Duodenal mucosa (tissue), 2 donors: ENCODE measurements around the gene C11orf86.

ENCODE experiments used
- H3K27ac ChIP-seq: one replicate; pipeline ENCODE4 v1.7.0; 2013; ENCODE audit warnings: low read depth, low read length
- H3K27me3 ChIP-seq, 2 donors: one replicate each; pipeline ENCODE4 v1.7.0; 2013; ENCODE audit warnings: low read length in 2 of 2, control low read depth in 1 of 2; ENCODE audit not compliant: insufficient read depth in 2 of 2, control insufficient read depth in 1 of 2
- H3K36me3 ChIP-seq, 2 donors: one replicate each; pipeline ENCODE4 v1.7.0; 2013; ENCODE audit warnings: low read length in 2 of 2, control low read depth in 1 of 2; ENCODE audit not compliant: insufficient read depth in 2 of 2, control insufficient read depth in 1 of 2
- H3K4me1 ChIP-seq, 2 donors: one replicate each; pipeline ENCODE4 v1.7.0; 2013; ENCODE audit warnings: low read length in 2 of 2, control low read depth in 1 of 2; ENCODE audit not compliant: insufficient read depth in 2 of 2, control insufficient read depth in 1 of 2
- H3K4me3 ChIP-seq, 2 donors: one replicate each; pipeline ENCODE4 v1.7.0; 2013; ENCODE audit warnings: low read length in 2 of 2, low read depth in 1 of 2
- H3K9ac ChIP-seq, 2 donors: one replicate each; pipeline ENCODE4 v1.7.0; 2013; ENCODE audit warnings: low read length in 2 of 2, low read depth in 1 of 2
- H3K9me3 ChIP-seq, 2 donors: one replicate each; pipeline ENCODE4 v1.7.0; 2013; ENCODE audit warnings: low read length in 2 of 2, control low read depth in 1 of 2; ENCODE audit not compliant: control insufficient read depth in 1 of 2

Gene C11orf86

DNA sequence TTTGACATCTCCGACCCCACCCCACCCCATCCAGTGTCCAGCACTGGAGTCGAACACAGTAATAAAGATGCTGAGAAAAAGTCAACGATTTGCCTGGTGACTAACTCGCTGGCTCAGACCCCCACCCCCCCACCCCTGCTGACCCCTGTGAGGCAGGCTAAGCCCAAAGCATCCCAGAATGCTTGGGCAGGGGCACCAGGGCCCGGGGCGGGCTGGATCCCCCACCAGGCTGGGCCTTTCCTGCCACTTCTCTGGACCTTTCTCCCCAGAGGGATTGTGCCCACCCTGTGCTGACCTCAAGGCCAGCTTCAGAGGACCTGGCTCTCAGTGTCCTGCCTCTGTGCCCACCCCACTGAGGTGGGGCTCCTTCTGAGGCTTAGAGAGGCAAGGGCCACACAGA lies 1.8 kb downstream of the C11orf86 start:
- Histone ChIP-seq H3K36me3 (no peaks in the 10 kb centered on the region), H3K4me1 (peaks cover under 1 to 6% of the 10 kb centered on the region in 2 donors), H3K9ac (peak overlapping the region in 1 of 2 donors; percentile 20), H3K9me3 (peaks cover 0 to 5% of the 10 kb centered on the region in 2 donors), H3K27ac (no peak overlapping the region), H3K4me3 (peak overlapping the region; percentile 56 to 63), H3K27me3 (no peaks in the 10 kb centered on the region)

DNA sequence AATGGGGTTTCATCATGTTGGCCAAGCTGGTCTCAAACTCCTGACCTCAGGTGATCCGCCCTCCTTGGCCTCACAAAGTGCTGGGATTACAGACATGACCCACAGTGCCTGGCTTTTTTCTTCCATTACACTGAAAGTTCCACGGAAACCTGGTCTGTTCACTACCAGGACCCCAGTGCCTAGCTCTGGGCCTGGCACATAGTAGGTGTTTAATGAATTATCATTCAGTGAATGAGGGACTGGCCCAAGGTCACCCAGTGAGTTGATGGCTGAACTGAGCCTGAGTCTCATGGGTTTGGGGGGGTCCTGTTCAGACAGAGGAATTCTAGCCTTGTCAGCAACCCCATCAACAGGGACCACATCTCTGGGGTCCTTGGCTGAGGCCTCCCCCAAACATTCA lies 3.1 kb downstream of the C11orf86 start:
- Histone ChIP-seq H3K9me3 (peaks cover 0 to 5% of the 10 kb centered on the region in 2 donors), H3K27ac (no peak overlapping the region), H3K27me3 (no peaks in the 10 kb centered on the region), H3K4me1 (peaks cover 7 to 11% of the 10 kb centered on the region in 2 donors), H3K9ac (no peak overlapping the region), H3K36me3 (no peaks in the 10 kb centered on the region), H3K4me3 (no peak overlapping the region)

DNA sequence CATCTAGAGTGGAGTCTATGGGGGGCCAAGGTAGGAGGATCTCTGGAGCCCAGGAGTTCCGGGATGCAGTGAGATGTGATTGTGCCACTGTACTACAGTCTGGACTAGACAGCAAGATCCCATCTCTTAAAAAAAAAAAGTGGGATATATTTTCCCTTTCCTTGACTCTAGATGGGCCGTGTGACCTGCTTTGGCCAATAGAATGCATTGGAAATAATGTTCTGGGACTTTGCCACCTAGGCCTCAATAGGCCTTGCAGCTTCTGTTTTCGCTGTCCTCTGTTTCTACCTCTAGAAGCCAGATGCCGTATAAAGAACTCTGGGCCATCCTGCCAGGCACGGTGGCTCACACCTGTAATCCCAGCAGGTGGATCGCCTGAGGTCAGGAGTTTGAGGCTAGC lies 3.6 kb downstream of the C11orf86 start:
- Histone ChIP-seq H3K27ac (no peak overlapping the region), H3K27me3 (no peaks in the 10 kb centered on the region), H3K9me3 (peaks cover 0 to 5% of the 10 kb centered on the region in 2 donors), H3K4me1 (peaks cover 12 to 16% of the 10 kb centered on the region in 2 donors), H3K4me3 (no peak overlapping the region), H3K9ac (no peak overlapping the region), H3K36me3 (no peaks in the 10 kb centered on the region)

DNA sequence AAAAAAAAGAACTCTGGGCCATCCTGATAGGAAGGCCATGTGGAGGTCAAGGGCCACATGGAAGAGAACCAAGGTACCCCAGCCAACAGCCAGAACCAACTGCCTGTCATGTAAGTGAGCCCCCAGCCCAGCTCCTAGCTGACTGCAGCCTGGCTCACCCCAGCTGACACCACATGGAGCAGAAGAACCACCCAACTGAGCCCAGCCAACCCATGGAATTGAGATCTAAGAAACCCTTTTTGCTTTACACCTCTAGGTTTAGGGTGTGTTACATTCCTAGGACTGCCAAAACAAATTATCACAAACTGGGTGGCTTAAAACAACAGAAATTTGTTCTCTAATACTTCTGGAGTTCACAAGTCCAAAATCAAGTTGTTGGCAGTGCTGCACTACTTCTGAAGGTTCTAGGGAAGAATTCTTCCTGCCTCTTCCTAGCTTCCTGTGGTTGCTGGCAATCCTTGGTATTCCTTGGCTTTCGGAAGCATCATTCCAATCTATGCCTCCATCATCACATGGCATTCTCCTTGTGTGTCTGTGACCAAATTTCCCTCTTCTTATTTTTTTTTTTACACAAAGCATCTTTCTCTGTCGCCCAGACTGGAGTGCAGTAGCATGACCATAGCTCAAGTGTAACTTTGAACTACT lies 4.4 kb downstream of the C11orf86 start:
- Histone ChIP-seq H3K9me3 (peaks cover 0 to 5% of the 10 kb centered on the region in 2 donors), H3K9ac (no peak overlapping the region), H3K4me1 (peaks cover 16 to 21% of the 10 kb centered on the region in 2 donors), H3K36me3 (no peaks in the 10 kb centered on the region), H3K27ac (no peak overlapping the region), H3K27me3 (no peaks in the 10 kb centered on the region), H3K4me3 (no peak overlapping the region)

DNA sequence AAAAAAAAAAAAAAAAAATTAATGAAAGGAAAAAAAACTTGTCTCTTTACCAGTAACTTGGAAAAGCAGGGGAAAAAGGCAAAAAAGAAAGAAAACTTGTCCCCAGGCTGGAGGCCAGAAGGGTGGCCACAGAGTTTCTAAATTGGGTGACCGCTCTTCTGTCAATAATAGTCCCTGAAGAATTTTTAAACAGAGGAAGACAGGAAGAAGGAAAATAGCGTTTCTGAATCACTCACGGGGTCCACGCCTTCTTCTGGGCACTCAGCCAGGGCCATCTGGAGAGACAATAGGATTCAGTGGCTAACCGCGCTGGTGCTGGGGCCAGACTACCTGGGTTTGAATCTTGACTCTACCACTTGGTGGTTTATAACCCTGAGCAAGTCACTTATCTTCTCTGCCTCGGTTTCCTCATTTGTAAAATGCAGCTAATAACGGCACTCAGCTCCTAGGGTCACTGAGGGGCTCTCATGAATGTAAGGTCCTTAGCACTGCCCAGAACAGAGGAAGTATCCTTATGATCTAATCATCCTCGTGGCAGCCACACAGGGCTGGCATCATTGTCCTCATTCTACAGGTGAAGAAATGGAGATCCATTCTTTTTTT lies 7.0 kb downstream of the C11orf86 start:
- H3K27ac ChIP-seq = no peak overlapping the region

DNA sequence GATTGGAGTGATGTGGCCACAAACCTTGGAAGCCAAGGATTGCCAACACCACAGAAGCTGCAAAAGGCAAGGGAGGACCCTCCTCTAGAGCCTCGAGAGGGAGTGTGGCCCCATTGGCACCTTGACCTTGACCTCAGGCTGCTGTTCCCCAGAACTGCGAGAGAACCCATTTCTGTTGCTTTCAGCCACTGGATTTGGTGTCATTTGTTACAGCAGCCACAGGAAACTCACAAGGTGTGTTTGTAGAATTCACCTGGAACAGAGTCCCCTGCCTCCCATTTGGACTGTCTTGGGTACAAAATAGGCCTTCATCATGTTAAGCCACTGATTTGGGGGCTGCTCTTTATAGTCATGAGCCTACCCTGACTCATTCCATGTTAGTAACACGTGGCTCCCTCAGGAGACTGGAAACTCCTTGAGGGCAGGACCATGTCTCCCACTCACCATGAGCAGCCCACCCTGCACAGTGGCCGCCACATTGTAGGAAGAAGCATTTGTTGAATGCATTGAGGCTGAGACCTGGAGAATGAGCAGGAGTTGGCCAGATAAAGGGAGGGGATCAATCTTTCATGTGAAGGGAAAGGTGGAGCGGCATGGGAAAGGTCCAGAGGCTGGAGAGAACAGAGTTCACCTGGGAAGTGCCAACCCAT lies 8.3 kb downstream of the C11orf86 start:
- Histone ChIP-seq H3K9ac (no peak overlapping the region), H3K27ac (no peak overlapping the region), H3K4me3 (peak overlapping the region in 1 of 2 donors; percentile 1), H3K9me3 (peaks cover 0 to 5% of the 10 kb centered on the region in 2 donors), H3K36me3 (no peaks in the 10 kb centered on the region), H3K4me1 (peaks cover 16 to 21% of the 10 kb centered on the region in 2 donors), H3K27me3 (no peaks in the 10 kb centered on the region)

More for the DNA sequence above, 7.0 kb downstream of the C11orf86 start:
- no peaks in the 10 kb centered on the region for H3K27me3 ChIP-seq
- no peaks in the 10 kb centered on the region for H3K36me3 ChIP-seq
- H3K4me3 ChIP-seq = no peak overlapping the region
- peaks cover 0 to 5% of the 10 kb centered on the region in 2 donors for H3K9me3 ChIP-seq
- H3K4me1 ChIP-seq = peaks cover 16 to 21% of the 10 kb centered on the region in 2 donors
- no peak overlapping the region for H3K9ac ChIP-seq

DNA sequence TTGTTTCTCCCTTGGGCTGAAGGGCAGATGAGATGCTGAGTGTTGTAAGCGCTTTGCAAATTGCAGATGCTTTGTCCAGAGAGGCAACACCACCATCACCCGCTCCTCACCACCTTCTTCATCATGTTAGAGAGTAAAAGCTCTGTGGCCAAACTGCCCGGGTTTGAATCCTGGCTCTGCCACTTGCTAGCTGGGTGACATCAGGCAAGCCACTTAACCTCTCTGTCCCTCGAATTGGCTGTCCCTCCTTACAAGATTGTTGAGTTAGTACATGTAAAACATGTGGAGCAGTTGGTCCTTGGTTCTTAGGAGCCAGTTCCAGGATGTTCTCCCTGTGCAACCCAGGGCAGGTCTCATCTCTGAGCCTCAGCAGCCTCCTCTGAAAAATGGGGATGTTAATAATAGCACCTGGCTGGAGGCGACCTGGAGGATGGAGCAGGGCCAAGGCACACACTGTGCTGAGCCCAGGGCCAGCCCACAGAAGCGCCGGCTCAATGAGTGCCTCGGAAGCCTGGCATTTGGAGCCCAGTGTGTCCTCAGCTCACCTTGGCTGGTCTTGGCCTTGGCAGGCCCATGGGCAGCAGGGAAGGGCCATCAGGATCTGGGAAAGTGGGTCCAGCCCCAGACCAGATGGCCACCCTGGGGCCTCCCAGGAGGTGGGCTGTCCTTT lies 10.5 kb downstream of the C11orf86 start:
- no peak overlapping the region for H3K4me3 ChIP-seq
- no peak overlapping the region for H3K9ac ChIP-seq
- H3K27ac ChIP-seq = no peak overlapping the region
- peaks cover 16 to 21% of the 10 kb centered on the region in 2 donors for H3K4me1 ChIP-seq
- no peaks in the 10 kb centered on the region for H3K27me3 ChIP-seq
- H3K36me3 ChIP-seq = no peaks in the 10 kb centered on the region
- no peaks in the 10 kb centered on the region for H3K9me3 ChIP-seq

DNA sequence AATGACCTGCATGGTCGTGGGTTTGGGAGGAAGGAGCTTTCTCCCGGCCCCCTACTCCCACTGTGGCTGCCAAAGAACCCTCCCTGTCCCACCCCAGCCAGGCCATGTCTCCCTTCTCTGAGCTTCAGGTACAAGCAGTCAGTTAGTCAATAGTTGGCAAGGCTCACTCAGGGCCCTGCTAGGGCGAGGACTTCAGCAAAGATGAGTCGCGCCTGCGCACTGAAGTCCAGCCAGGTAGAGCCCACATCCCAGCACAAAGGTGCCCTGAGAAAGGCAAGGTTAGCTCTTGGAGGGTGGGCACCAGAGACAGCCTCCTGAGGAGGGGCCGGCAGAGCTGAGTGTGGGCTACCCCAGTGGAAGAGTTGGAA lies 11.1 kb downstream of the C11orf86 start:
- H3K9ac ChIP-seq = no peak overlapping the region
- no peaks in the 10 kb centered on the region for H3K27me3 ChIP-seq
- H3K36me3 ChIP-seq = no peaks in the 10 kb centered on the region
- peaks cover 16 to 21% of the 10 kb centered on the region in 2 donors for H3K4me1 ChIP-seq
- no peak overlapping the region for H3K27ac ChIP-seq
- H3K4me3 ChIP-seq = no peak overlapping the region
- no peaks in the 10 kb centered on the region for H3K9me3 ChIP-seq

DNA sequence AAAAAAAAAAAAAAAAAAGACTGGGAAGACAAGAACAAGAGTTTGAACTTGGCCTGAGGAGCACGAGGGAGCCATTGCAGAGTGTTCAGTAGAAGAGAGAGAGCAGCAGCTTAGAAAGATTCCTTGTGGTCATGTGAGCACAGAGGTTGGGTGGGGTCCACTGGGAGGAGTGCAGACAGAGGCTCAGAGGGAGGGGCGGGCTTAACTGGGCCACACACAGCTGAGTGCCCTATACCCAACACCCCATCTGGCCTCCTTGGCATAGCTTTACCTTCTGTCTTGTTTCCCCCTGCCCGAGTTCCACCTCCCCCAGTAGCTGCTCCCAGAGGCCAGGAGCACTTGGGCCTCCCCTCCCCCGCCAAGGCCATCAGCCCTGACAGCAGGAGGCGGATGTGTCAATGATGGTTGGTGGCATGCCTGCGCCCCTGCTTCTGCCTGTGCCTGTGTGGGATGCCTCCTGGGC lies 12.1 kb downstream of the C11orf86 start:
- Histone ChIP-seq H3K9ac (no peak overlapping the region), H3K4me3 (no peak overlapping the region), H3K36me3 (no peaks in the 10 kb centered on the region), H3K9me3 (no peaks in the 10 kb centered on the region), H3K4me1 (peaks cover 12 to 13% of the 10 kb centered on the region in 2 donors), H3K27ac (no peak overlapping the region), H3K27me3 (no peaks in the 10 kb centered on the region)
